Uterus (tissue), 4 donors: ENCODE measurements around the gene MGAT4A. TPM values are rescaled to one million over a fixed set of nuclear protein-coding genes. Genes with fewer than 3 reads are reported as not detected.

Experiments
- DNase-seq, 2 donors: peaks; one replicate each; pipeline ENCODE4 v3.0.0-alpha.2; 2019 to 2020
- H3K27ac ChIP-seq, 2 donors: fragments of 200-600 bp; sonication (generic); 1 replicate in 1 of 2; 2 replicates in 1 of 2; pipeline ENCODE4 v1.5.1; 2016 to 2018
- H3K27me3 ChIP-seq, 2 donors: fragments of 200-600 bp; sonication (generic); one replicate each; pipeline ENCODE4 v1.5.1; 2018 to 2019; ENCODE audit warnings: control low read depth in 1 of 2
- H3K36me3 ChIP-seq, 2 donors: fragments of 200-600 bp; sonication (generic); one replicate each; pipeline ENCODE4 v1.5.1; 2019; ENCODE audit warnings: control low read depth in 1 of 2
- H3K4me1 ChIP-seq, 2 donors: fragments of 200-600 bp; sonication (generic); one replicate each; pipeline ENCODE4 v1.5.1; 2018 to 2019; ENCODE audit warnings: control low read depth in 1 of 2
- H3K4me3 ChIP-seq, 2 donors: fragments of 200-600 bp; sonication (generic); 1 replicate in 1 of 2; 2 replicates in 1 of 2; pipeline ENCODE4 v1.5.1; 2018 to 2019; ENCODE audit warnings: mild to moderate bottlenecking in 1 of 2
- H3K9me3 ChIP-seq, 2 donors: fragments of 200-600 bp; sonication (generic); one replicate each; pipeline ENCODE4 v1.5.1; 2019; ENCODE audit warnings: control low read depth in 1 of 2
- CTCF ChIP-seq, 4 experiments: fragments of 200-600 bp in 2 of 4; fragments of 450-650 bp in 2 of 4; sonication (generic) in 2 of 4; IDR thresholded peaks; one replicate each; pipeline ENCODE4 v1.5.1; 2016 to 2019; ENCODE audit warnings: antibody characterized with exemption in 4 of 4, mild to moderate bottlenecking in 2 of 4, moderate library complexity in 1 of 4
- POLR2A ChIP-seq, 2 donors: fragments of 450-650 bp; IDR thresholded peaks; one replicate each; pipeline ENCODE4 v1.6.1; 2016; ENCODE audit warnings: antibody characterized with exemption in 2 of 2, mild to moderate bottlenecking in 1 of 2, moderate library complexity in 1 of 2
- intact Hi-C: fragments of 100-400 bp; cut with DNase I; formaldehyde crosslinking; loops from one replicate; pipeline ENCODE4 v1.15.1; 2023; ENCODE audit warnings: low total_unique reads
- total RNA-seq, 4 donors: library from RNA; depleted of rRNA in 3 of 4; stranded (reverse); fragments of >200 nt in 3 of 4; gene quantifications; one replicate each; pipeline versions ENCODE4 v1.1.0 to v1.2.4, GENCODE V29; 2014 to 2023
- donor health status: DM: yes; HTN: yes; CAD: no.

The MGAT4A gene
- total RNA-seq, 4 donors from 2014 or later, result 25.9 to 107 (median 52.9) TPM

- Histone ChIP-seq H3K4me3 (no peak overlapping the region), H3K9me3 (no peaks in the 10 kb centered on the region), H3K27ac (no peak overlapping the region), H3K27me3 (no peaks in the 10 kb centered on the region), H3K4me1 (no peaks in the 10 kb centered on the region), H3K36me3 (no peaks in the 10 kb centered on the region)
- intact Hi-C loops, result no loop called here
- no peak for DNase-seq
- TF ChIP-seq CTCF (IDR thresholded peaks at IDR 0.05), result no peak
- no peak for TF ChIP-seq POLR2A (IDR thresholded peaks at IDR 0.05)
Measured at GRCh38 chr2:98647636-98648035, 83.3 kb downstream of the MGAT4A start.

- Histone ChIP-seq H3K27me3 (no peaks in the 10 kb centered on the region), H3K36me3 (no peaks in the 10 kb centered on the region), H3K9me3 (no peaks in the 10 kb centered on the region), H3K4me1 (no peaks in the 10 kb centered on the region), H3K27ac (no peak overlapping the region), H3K4me3 (no peak overlapping the region)
- intact Hi-C loops, result no loop called here
- no peak for DNase-seq
- no peak for TF ChIP-seq POLR2A (IDR thresholded peaks at IDR 0.05)
- TF ChIP-seq CTCF (IDR thresholded peaks at IDR 0.05), result no peak
Measured at GRCh38 chr2:98643496-98644100, 87.3 kb downstream of the MGAT4A start.

GRCh38 chr2:98637401-98638147 is 93.4 kb downstream of the MGAT4A start:
- Histone ChIP-seq H3K4me3 (no peak overlapping the region), H3K9me3 (no peaks in the 10 kb centered on the region), H3K4me1 (no peaks in the 10 kb centered on the region), H3K27ac (no peak overlapping the region), H3K36me3 (no peaks in the 10 kb centered on the region), H3K27me3 (no peaks in the 10 kb centered on the region)
- DNase-seq, result no peak
- intact Hi-C loops, result no loop called here
- TF ChIP-seq CTCF (IDR thresholded peaks at IDR 0.05), result no peak
- no peak for TF ChIP-seq POLR2A (IDR thresholded peaks at IDR 0.05)

GRCh38 chr2:98634406-98635092 is 96.4 kb downstream of the MGAT4A start:
- intact Hi-C loops, result no loop called here
- no peak for DNase-seq
- H3K27me3 ChIP-seq, result no peaks in the 10 kb centered on the region
- no peak for TF ChIP-seq POLR2A (IDR thresholded peaks at IDR 0.05)
- no peak for TF ChIP-seq CTCF (IDR thresholded peaks at IDR 0.05)
- H3K4me3 ChIP-seq, result no peak overlapping the region
- no peaks in the 10 kb centered on the region for H3K4me1 ChIP-seq
- H3K36me3 ChIP-seq, result no peaks in the 10 kb centered on the region
- H3K9me3 ChIP-seq, result no peaks in the 10 kb centered on the region
- no peak overlapping the region for H3K27ac ChIP-seq

GRCh38 chr2:98632351-98632750 is 98.6 kb downstream of the MGAT4A start:
- Histone ChIP-seq H3K27me3 (no peaks in the 10 kb centered on the region), H3K4me1 (no peaks in the 10 kb centered on the region), H3K4me3 (no peak overlapping the region), H3K27ac (no peak overlapping the region), H3K36me3 (no peaks in the 10 kb centered on the region), H3K9me3 (no peaks in the 10 kb centered on the region)
- intact Hi-C loops, result no loop called here
- TF ChIP-seq CTCF (IDR thresholded peaks at IDR 0.05), result no peak
- TF ChIP-seq POLR2A (IDR thresholded peaks at IDR 0.05), result no peak
- DNase-seq, result no peak
